KG1 (cell line): ENCODE data around the gene MAPK4.

Source experiments
- DNase-seq: peaks from one replicate; lab custom pipeline; 2025; lab: John Stamatoyannopoulos, UW

Gene MAPK4

GRCh38 chr18:50719471-50720324 lies 159.8 kb downstream of the MAPK4 start:
- no peak for DNase-seq

GRCh38 chr18:50720325-50720674 lies 160.4 kb downstream of the MAPK4 start:
- no peak for DNase-seq

- no peak for DNase-seq
Measured at GRCh38 chr18:50721006-50721405, 161.1 kb downstream of the MAPK4 start.

GRCh38 chr18:50721451-50722120 lies 161.7 kb downstream of the MAPK4 start:
- DNase-seq: no peak

- DNase-seq: no peak
Measured at GRCh38 chr18:50722311-50722710, 162.4 kb downstream of the MAPK4 start.

GRCh38 chr18:50724751-50725151 lies 164.9 kb downstream of the MAPK4 start:
- DNase-seq: no peak

GRCh38 chr18:50726960-50727589 lies 167.2 kb downstream of the MAPK4 start:
- DNase-seq: no peak

- DNase-seq: no peak
Measured at GRCh38 chr18:50727721-50728471, 168.0 kb downstream of the MAPK4 start.

GRCh38 chr18:50729376-50729775 lies 169.5 kb downstream of the MAPK4 start:
- DNase-seq: no peak

GRCh38 chr18:50729986-50730385 lies 170.1 kb downstream of the MAPK4 start:
- no peak for DNase-seq

- no peak for DNase-seq
Measured at GRCh38 chr18:50734342-50734741, 174.5 kb downstream of the MAPK4 start.

- no peak for DNase-seq
Measured at GRCh38 chr18:50734886-50735285, 175.0 kb downstream of the MAPK4 start.

GRCh38 chr18:50737127-50737526 lies 177.2 kb downstream of the MAPK4 start:
- DNase-seq: no peak

GRCh38 chr18:50738098-50738757 lies 178.3 kb downstream of the MAPK4 start:
- DNase-seq: no peak

GRCh38 chr18:50742952-50743351 lies 183.1 kb downstream of the MAPK4 start:
- DNase-seq: no peak

- no peak for DNase-seq
Measured at GRCh38 chr18:50744253-50744652, 184.4 kb downstream of the MAPK4 start.

GRCh38 chr18:50745945-50746344 lies 186.1 kb downstream of the MAPK4 start:
- no peak for DNase-seq

GRCh38 chr18:50747849-50748242 lies 188.0 kb downstream of the MAPK4 start:
- DNase-seq: no peak

GRCh38 chr18:50748243-50749229 lies 188.6 kb downstream of the MAPK4 start:
- no peak for DNase-seq

GRCh38 chr18:50749421-50749820 lies 189.5 kb downstream of the MAPK4 start:
- DNase-seq: no peak

- DNase-seq: no peak
Measured at GRCh38 chr18:50749945-50750344, 190.1 kb downstream of the MAPK4 start.
